HG03175 (cell line): ENCODE data around the gene NEURL1B.

Source experiments
- ATAC-seq: cut with Tn5 transposase; IDR thresholded peaks from one replicate; pipeline ENCODE4 v1.9.1; 2021; ENCODE audit warnings: mild to moderate bottlenecking, moderate library complexity; ENCODE audit not compliant: unreplicated experiment

Gene NEURL1B

DNA sequence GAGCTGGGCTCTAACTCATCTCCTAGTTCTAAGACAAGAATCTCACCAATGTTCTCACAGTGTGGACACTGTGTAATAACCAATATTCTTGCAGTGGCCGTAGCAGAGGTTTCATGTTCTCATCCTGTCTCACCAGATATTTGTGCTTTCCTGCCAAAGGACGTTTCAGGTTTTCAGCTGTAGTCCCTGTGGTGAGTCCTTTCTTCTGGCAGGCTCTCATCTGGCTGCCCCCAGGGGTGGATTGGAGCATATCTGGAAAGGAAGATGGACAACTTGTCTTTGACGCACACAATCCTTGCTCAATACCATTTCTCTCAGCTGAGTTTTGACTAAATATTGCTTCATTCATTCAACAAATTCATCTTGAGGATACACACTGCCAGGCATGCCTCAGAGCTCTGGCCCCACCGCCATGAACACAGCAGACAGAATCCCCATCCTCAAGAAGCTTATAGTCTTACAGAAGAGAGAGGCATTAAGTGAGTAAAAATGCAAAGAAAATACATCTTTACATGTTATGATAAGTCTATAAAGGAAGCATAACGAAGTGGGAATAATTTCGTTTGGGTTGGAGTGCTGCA is 33.8 kb upstream of the NEURL1B start:
- no peak for ATAC-seq

DNA sequence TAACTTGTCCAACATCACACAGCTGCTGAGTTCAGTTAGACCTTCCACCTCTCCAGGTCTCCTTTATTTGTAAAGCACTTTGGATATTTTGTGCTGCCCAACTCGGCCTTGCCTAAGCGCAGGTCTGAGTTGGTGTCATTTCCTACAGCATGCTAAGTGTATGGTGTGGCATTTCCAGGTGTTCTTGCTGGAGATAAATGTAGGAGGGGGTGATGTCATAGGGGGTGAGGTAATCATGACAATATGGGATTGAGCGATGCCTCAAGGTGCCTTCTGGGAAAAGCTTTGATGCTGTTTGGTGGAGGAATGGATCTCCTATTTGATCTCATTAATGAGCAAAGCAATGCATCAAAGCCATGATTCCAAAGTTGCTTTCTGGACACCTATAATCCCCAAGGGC is 32.3 kb upstream of the NEURL1B start:
- ATAC-seq: no peak

DNA sequence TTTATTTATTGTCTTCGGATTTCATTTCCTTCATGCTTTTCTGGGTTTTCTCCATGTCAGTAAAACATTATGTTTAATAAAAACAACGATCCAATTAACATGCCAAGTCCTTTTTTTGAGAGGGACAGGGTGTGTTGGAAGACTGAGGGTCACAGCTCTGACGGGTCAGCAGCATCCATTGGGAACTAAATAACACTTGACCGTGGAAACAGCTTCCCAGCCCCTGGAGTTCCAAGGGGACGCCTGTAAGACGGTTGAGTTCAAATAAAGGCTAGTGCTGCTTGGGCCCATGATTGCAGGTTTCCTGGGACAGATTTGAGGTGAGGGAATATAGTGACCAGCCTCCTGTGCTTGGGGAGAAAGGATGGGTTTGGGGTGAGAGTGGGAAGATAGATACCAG is 30.4 kb upstream of the NEURL1B start:
- ATAC-seq: no peak

DNA sequence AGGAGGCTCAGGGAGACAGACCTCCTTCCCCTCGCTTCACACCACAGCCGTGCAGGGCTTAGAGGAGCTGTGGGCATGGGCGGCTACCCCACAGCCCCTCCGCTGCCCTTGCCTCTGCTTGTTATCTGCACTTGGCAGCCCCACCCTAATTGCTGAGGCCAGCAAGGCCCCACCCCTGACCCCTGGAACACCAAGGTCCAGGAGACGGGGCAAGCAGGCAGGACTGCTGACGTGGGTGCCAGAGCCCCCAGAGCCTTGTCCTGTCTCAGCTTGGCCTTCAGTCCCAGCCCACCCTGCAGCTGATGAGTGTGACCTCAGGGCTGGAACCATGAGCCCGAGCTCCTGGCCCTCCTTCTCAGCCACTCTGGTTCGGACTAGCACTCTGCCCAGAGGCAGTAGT is 29.1 kb upstream of the NEURL1B start:
- no peak for ATAC-seq

DNA sequence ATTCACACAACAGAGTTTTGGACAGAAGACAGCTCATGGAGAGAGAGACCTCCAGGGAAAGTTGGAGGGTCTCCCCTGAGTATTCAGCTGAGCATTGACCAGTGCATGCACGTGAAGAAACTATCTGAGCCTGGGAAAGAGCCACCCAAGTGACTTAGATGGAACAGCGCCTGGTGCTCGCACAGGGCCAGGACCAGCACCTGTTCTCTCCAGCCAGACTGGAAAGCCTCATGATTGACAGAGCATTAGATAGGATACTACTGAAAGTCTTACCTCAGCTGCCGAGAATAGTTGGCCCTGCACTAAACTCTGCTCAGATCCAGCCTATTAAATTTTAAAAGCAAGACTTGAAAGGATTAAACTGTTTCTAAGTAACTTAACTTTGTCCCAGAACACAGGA is 28.3 kb upstream of the NEURL1B start:
- ATAC-seq: no peak

DNA sequence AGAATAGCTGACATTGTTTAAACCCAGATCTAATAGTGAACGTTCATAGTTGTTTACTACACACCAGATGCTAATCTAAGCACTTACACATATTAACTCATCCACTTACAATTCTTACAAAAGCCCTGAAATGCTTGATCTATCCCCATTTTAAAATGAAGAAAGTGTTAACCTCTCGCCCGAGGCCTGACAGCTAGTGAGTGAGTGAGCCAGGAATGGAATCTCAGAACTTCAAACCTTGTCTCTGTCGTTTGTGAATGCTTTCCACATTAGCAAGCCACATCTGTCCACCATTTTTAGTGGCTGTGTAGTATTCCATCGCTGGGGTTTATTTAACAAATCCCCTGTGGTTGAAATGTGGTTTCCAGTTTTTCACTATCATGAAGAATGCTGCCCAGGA is 24.9 kb upstream of the NEURL1B start:
- no peak for ATAC-seq

DNA sequence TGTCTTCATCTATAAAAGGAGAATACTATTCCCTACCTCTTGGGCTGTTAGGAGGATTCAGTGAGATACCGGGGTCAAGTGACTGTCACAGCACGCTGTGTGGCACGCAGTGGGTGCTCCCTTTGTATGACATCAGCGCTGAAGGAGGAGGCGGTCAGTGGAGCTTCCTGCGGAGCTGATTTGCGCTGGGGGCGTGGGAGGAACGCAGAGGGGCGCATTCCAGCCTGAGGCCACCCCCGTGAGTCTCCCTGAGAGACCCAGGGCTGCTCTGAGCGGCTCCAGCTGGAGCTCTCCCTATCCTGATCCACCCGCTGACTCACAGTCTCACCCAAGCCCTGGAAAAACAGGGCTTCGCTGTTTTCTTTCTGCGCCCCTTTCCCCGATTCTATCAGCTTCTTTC is 24.3 kb upstream of the NEURL1B start:
- no peak for ATAC-seq

DNA sequence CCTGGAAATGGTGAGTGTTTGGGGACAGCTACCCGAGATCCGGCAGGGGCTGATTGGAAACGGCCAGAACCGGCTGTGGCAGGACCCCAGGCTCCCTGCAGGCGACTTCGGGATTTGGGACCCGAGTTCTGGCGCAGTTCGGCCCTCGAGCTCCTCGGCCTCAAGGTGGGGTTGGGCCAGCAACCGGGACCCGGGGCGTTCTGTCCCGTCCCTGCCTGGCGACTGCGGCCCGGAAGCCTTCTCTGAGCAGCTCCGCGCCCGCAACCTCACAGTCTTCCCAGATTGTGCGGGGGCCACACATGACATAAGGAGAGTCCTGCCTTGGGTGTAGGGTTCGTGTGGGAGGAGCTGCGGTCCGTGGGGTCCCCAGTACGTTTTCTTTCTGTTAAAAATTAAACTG is 23.2 kb upstream of the NEURL1B start:
- no peak for ATAC-seq

DNA sequence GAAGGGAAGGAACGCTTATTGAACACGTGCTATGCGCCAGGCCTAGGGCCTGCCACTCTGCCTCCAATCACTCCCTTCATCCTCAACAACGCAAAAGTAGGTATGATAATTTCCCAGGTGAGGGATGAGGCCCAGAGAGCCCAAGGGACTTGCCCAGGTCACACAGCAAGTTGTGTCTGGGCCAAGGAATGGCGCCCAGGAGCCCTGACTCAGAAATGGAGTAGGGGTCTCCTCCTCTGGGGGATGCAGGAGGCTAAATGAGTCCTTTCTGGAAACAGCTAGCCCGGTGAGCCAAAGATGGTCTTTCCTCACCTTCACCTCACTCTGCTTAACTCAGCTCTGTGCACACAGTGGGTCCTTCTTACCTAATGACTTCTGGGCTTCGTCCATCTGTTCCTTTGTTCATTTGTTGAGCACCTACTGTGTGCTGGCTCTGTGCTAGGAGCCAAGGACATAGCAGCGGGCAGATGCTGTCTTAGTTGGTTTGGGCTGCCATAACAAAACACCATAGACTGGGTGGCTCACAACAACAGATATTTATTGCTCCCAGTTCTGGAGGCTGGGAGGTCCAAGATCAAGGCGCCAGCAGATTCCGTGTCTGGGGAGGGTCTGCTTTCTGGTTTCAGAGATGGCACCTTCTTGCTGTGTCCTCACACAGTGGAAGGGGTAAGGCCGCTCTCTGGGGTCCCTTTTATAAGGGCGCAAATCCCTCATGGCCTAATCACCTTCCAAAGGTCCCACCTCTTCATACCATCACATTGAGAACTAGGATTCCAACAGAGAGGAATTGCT is 22.3 kb upstream of the NEURL1B start:
- ATAC-seq: no peak

DNA sequence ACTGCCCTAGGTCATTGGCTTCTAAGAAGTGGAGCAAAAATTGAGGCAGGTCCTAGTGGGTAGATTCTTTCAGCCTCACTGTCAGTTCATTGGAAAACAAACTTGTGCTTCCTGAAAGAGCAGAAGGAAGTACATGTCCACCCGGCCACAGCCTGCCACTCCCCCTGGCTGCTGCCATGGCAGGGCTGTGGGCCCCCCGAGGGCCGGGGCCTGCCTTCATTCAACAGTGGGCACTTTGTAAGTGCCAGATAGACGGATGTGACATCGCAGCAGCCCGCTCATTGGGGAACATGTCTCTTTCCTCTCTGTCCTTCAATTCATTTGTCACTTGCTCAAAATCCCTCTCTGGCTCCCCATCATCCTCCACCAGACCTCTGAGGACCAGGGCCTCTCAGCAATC is 20.6 kb upstream of the NEURL1B start:
- ATAC-seq: no peak

DNA sequence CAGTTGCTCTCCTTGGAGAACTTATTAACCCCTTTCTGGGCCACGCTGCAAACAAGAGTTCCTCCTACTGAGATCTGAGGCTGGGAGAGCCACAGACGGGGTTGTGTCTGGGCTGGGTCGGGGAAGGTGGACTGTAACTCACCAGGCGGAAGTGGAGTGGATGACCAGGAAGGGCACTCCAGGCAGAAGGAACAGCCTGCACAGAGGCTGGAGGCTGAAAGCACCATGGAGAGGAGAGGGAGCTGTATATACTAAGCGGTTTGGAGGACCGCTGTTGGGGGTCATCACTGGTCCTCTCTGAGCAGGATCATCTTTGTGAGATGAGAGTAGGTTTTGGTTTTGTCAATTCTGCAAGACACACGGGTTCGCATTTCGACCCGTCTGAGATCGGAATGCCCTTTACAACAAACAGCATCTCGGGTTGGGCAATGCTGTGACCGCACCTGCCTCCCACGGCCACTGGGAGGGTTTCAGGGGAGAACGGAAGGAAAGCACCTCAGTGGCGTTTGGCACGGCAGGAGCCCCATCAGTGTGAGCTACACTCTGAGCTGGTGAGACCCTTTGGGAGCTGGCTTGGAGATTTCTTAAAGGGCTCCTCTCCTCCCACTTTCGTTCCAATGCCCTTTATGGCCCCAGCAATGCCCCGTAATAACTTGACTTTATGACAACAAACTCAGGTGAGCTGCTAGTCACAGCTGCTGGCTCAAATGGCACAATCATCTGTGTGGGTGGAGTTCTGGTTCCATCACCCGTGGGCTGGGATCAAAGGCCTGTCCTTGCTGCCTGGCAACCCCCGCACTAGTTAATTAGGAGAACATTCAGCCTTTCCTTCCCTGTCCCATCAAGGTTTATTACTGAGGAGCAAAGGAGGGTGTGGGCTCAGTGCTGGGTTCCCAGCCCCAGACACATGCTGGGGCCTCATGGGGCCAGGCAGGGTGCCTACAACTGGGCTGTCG is 18.7 kb upstream of the NEURL1B start:
- no peak for ATAC-seq

DNA sequence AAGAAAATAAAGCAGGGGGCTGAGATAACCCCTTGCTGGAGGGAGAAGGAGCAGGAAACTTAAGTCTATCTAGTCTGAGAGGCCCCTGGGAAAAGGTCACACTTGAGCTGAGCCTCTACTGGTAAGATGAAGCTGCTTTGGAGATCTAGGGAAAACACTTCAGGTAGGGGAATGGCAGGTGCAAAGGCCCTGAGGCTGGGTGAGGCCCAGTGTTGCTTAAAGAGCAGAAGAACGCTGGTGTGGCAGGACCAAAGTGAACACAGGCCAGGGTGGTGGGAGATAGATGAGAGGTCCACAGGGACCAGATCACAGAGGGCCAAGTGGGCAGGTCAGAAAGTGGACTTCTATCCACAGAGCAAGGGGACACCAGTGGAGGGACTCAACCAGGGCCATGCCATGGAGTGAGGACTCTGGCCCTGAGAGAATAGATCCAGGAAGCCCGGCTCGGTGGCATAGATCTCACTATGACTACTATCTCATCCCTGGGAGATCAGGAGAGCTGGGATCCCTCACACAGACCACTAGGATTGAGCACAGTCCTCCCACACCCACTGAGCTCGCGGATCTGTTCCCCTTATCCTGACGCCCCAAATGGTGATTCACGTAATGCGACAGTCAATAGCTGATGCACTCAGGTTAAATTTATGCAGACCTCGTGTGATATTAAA is 17.6 kb upstream of the NEURL1B start:
- no peak for ATAC-seq

DNA sequence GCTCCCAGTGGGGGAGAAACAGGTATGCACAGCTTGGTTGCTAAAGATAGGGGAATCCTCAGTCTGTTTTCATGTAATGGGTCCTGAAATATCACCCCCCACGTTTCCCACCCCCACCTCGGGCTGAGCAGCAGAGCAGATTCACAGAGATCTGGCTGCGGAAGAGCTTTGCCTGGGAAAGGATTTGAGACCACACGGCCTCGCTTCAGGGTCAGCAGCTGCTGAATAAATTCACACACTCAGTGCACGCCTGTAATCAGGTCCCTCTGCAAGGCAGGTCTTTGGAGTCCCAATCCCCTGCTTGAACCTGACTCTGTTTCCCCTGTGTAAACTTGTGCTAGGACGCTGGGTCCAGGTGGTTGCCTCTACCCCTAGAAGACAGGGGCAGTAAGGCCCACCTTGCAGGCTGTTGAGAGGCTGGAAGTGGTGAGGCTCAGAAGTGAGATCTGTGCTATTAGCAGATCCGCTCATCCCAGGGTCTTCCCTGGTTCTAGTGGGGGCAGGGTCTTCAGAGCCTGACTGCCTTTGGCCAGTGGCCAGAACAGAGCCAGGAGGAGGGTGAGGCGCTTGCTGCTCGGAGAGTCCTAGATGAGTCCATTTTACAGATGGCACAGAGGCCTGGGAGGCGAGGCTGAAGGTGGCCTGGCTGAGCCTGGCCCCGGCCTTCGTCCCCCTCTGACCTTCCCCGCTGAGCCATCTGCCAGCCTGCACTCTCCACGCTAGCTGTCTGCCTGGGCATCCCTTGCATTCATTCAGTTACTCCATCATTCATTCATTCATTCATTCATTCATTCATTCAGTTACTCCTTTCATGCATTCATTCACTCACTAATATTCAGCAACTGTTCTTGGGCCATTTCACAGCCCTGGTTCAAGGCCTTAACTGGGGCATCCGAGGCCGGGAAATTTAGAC is 16.7 kb upstream of the NEURL1B start:
- ATAC-seq: no peak

DNA sequence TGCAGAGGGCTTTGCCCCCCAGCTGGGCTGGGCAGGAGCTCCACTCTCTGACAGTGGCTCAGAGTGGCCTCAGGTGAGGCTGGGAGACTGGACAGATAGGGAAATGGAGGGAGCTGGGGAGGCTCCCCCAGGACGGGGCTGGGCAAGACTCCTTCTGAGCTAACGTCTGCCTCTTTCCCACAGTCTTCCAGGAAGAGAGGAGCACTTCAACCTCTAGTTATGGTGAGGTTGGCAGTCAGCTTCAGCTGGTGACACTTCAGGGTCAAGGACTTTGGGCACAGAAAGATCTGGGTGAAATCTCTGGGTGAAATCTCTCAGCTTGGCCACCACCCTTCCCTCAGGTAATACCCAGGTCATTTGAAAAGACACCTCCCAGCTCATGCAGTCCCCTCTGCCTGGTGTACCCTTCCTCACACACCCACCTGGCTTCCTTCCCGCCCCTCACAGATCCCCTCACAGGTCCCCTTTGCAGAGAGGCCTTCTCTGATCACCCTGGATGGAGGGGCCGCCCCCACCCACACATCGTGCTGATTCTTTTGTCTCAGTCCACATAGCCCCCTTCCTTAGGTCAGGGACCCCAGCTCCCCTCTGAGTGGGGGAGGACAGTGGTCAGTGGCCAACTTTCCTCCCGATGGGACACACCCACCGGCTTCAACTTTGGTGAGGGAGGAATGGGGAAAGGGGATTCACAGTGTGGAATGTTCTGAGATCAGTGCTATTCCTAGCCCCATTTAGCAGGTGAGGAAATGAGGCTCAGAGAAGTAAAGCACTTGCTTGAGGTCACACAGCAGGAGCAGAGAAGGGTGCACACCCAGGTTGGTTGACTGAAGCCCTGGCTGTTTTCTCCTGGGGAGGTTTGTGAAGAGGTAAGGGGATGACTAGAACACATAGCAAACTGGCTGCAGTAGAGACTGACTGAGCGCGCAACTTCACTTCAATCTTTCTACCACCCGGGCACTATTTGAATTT is 15.8 kb upstream of the NEURL1B start:
- ATAC-seq: no peak

DNA sequence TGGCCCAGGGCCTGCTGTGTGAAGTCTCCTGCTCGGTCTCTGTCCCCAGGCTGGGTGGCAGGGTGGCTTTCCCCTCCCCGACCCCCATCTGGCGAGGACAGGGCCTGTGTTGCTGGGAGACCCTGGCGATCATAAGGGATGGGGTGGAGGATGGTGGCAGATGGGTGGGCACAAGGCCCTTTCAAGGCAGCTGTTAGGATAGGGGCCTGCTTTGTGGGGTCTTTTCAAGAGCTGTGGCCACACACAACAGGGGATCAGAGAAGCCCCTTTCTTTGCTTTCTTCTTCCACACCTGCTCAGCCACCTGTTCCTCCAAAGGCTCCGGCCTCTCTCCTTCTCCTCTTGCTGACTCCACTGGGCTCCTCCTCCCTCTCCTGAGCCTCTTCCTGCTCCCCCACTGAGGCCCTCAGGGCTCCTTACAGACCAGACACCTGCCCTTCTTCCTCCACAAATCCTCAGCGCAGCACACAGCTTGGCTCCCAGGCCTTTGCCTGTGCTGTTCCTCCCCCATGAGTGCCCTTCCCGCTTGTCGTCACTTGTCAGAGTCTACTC is 15.0 kb upstream of the NEURL1B start:
- no peak for ATAC-seq

DNA sequence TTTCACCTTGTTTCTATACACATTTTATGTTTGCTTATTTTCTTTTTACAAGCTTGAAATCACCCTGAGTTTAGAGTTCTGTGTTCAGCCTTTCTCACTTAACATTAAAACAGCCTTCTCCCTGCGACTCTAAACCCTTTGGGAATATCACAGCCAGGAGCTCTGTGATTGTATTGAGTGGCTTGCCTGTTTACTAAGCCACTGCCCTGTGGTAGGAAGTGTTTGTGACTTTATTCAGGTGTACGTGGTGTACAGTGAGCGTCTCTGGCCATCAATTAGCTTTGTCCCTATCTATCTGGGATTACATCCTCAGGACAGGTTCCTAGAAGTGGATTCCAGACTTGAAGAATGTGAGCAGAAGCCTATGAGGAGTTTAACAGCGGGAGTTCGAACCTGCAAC is 11.0 kb upstream of the NEURL1B start:
- ATAC-seq: no peak

DNA sequence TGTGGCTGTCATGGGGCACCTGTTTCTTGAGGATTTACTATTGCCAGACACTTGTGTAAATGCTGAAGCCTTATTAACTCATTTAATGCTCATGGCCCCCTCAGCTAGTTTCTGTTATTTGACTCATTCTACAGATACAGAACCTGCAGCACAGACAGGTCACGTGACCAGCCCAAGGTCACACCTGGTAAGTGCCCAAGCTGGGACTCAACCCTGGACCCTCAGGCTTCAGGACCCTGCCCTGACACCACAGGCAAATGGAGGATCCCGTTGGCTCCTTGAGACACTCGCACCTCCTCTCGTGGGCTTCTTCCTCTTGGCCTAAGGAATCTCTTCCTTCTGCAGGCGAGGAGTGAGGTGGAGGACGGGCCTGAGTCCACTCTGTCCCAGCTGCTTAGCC is 10.6 kb upstream of the NEURL1B start:
- ATAC-seq: no peak

DNA sequence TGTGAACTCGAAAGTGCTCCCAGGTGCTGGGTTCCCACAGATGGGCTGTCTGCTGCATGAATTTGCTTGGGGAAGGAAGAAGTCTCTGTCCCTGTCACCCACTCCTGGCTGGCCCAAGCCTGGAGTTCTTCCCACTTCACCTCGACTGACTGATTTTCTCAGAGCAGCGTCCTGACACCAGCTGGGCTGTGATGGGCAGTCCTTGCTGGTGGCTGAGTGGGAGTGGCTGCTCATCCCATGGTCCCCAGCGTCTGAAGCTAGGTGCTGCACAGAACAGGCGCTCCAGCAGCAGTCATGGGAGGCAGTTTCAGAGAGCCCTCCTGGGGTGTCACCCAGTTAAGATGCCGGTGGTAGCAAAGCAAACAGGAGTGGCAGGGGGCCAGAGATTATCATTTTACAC is 10.1 kb upstream of the NEURL1B start:
- no peak for ATAC-seq
